Neural cell (in vitro differentiated cells): ENCODE data around the gene IL10RA. TPM values are rescaled to one million over a fixed set of nuclear protein-coding genes. Genes with fewer than 3 reads are reported as not detected.

ENCODE experiments used
- H2AFZ ChIP-seq: fragments of 200-600, 300-800 bp; sonication (generic), shearing (Covaris generic); 2 replicates; pipeline ENCODE4 v1.6.0; 2014; ENCODE audit warnings: low read depth, mild to moderate bottlenecking, antibody characterized with exemption, low read length, moderate library complexity
- H3F3A ChIP-seq: fragments of 200-600 bp; shearing (Covaris generic); 2 replicates; pipeline ENCODE4 v1.6.1; 2016; ENCODE audit warnings: mild to moderate bottlenecking, moderate library complexity, mixed read lengths, antibody characterized with exemption, low read length; ENCODE audit not compliant: insufficient read depth, poor library complexity, severe bottlenecking
- H3K27ac ChIP-seq: fragments of 200-600, 300-800 bp; sonication (generic), shearing (Covaris generic); 2 replicates; pipeline ENCODE4 v1.5.1; 2014; ENCODE audit warnings: mild to moderate bottlenecking, low read length, moderate library complexity
- H3K27me3 ChIP-seq: fragments of 300-800, 200-600 bp; sonication (generic), shearing (Covaris generic); 2 replicates; pipeline ENCODE4 v1.6.0; 2014; ENCODE audit warnings: mild to moderate bottlenecking, low read depth, low read length, moderate library complexity; ENCODE audit not compliant: insufficient read depth
- H3K36me3 ChIP-seq: fragments of 300-800, 200-600 bp; sonication (generic), shearing (Covaris generic); 2 replicates; pipeline ENCODE4 v1.5.1; 2014; ENCODE audit warnings: mild to moderate bottlenecking, antibody characterized with exemption, low read length, moderate library complexity; ENCODE audit not compliant: insufficient read depth
- H3K4me2 ChIP-seq: fragments of 300-800, 200-600 bp; sonication (generic), shearing (Covaris generic); 2 replicates; pipeline ENCODE4 v1.6.0; 2014; ENCODE audit warnings: mild to moderate bottlenecking, low read length
- H3K4me3 ChIP-seq: fragments of 300-800, 200-600 bp; sonication (generic), shearing (Covaris generic); 2 replicates; pipeline ENCODE4 v1.5.1; 2014; ENCODE audit warnings: mild to moderate bottlenecking, low read length, moderate library complexity
- H3K79me2 ChIP-seq: fragments of 200-600 bp; shearing (Covaris generic); replicated peaks from 2 replicates; pipeline ENCODE4 v1.6.0; 2014; ENCODE audit warnings: mild to moderate bottlenecking, low read length, moderate library complexity; ENCODE audit not compliant: insufficient read depth
- H3K9ac ChIP-seq: fragments of 300-800, 200-600 bp; sonication (generic), shearing (Covaris generic); 2 replicates; pipeline ENCODE4 v1.6.1; 2016; ENCODE audit warnings: mild to moderate bottlenecking, low read length, mixed read lengths
- H3K9me2 ChIP-seq: fragments of 200-600 bp; shearing (Covaris generic); 2 replicates; pipeline ENCODE4 v1.6.1; 2016; ENCODE audit warnings: mild to moderate bottlenecking, low read length, mixed read lengths; ENCODE audit not compliant: insufficient read depth
- H3K9me3 ChIP-seq: fragments of 200-600, 300-800 bp; sonication (generic), shearing (Covaris generic); 2 replicates; pipeline ENCODE4 v1.6.1; 2016; ENCODE audit warnings: mild to moderate bottlenecking, mixed run types, low read length, moderate library complexity, mixed read lengths
- H4K20me1 ChIP-seq: fragments of 200-600 bp; shearing (Covaris generic); 2 replicates; pipeline ENCODE4 v1.6.1; 2016; ENCODE audit warnings: mild to moderate bottlenecking, mixed run types; ENCODE audit not compliant: insufficient read depth
- CTCF ChIP-seq: fragments of 450-650 bp; IDR thresholded peaks from 2 replicates; pipeline ENCODE4 v1.5.1; 2014; ENCODE audit warnings: antibody characterized with exemption, mild to moderate bottlenecking, moderate library complexity; ENCODE audit not compliant: poor library complexity, severe bottlenecking
- EP300 ChIP-seq: fragments of 450-650 bp; conservative IDR thresholded peaks from 2 replicates; pipeline ENCODE4 v1.6.1; 2014; ENCODE audit warnings: antibody characterized with exemption, mild to moderate bottlenecking, moderate library complexity; ENCODE audit not compliant: poor library complexity, severe bottlenecking
- EZH2 ChIP-seq: fragments of 200-600, 300-800 bp; shearing (Covaris generic), sonication (generic); IDR thresholded peaks from 2 replicates; pipeline ENCODE4 v1.6.1; 2014; ENCODE audit warnings: antibody characterized with exemption, low read length, borderline replicate concordance, mild to moderate bottlenecking; ENCODE audit not compliant: insufficient read depth, poor library complexity, severe bottlenecking
- MXI1 ChIP-seq: fragments of 450-650 bp; conservative IDR thresholded peaks from 2 replicates; pipeline ENCODE4 v1.6.1; 2014; ENCODE audit warnings: antibody characterized with exemption, mild to moderate bottlenecking; ENCODE audit not compliant: poor library complexity, severe bottlenecking
- POLR2AphosphoS5 ChIP-seq: IDR thresholded peaks from 2 replicates; pipeline ENCODE4 v1.6.1; 2012
- RAD21 ChIP-seq: fragments of 450-650 bp; conservative IDR thresholded peaks from 2 replicates; pipeline ENCODE4 v1.6.1; 2014; ENCODE audit warnings: antibody characterized with exemption, mild to moderate bottlenecking, moderate library complexity
- REST ChIP-seq: IDR thresholded peaks from 2 replicates; pipeline ENCODE4 v1.6.1; 2012; ENCODE audit warnings: borderline replicate concordance
- SMC3 ChIP-seq: fragments of 450-650 bp; conservative IDR thresholded peaks from 2 replicates; pipeline ENCODE4 v1.6.1; 2014; ENCODE audit warnings: antibody characterized with exemption, mild to moderate bottlenecking, moderate library complexity; ENCODE audit not compliant: poor library complexity
- TAF1 ChIP-seq: IDR thresholded peaks from 2 replicates; pipeline ENCODE4 v1.6.1; 2012; ENCODE audit warnings: low read depth
- polyA plus RNA-seq: library from polyadenylated mRNA; depleted of rRNA; stranded (reverse); fragments of >200 nt; gene quantifications from 2 replicates; pipeline ENCODE4 v1.2.3, GENCODE V29; 2014

The IL10RA gene
- polyA plus RNA-seq, 1 donor from 2014 or later = 1.1 TPM

- H3K9me2 ChIP-seq = no peaks in the 10 kb centered on the region
- H4K20me1 ChIP-seq = no peaks in the 10 kb centered on the region
- H3K9me3 ChIP-seq = no peaks in the 10 kb centered on the region
- TF ChIP-seq SMC3 (no peak), TAF1 (no peak), EZH2 (no peak), REST (no peak), CTCF (no peak), RAD21 (no peak), POLR2AphosphoS5 (no peak), MXI1 (no peak), EP300 (no peak)
- no peak overlapping the region for H3K9ac ChIP-seq
- no peaks in the 10 kb centered on the region for H3K27me3 ChIP-seq
- H3F3A ChIP-seq = no peaks in the 10 kb centered on the region
- no peak overlapping the region for H3K4me2 ChIP-seq
- H3K36me3 ChIP-seq = no peaks in the 10 kb centered on the region
- no peaks in the 10 kb centered on the region for H3K79me2 ChIP-seq
- no peak overlapping the region for H3K4me3 ChIP-seq
- H3K27ac ChIP-seq = no peak overlapping the region
- H2AFZ ChIP-seq = no peak overlapping the region
These were observed 8.0 kb downstream of the IL10RA start for GRCh38 chr11:117993988-117994745.

- Histone ChIP-seq H3K4me3 (no peak overlapping the region), H3K4me2 (no peak overlapping the region), H4K20me1 (no peaks in the 10 kb centered on the region), H3K79me2 (no peaks in the 10 kb centered on the region), H3K9me3 (no peaks in the 10 kb centered on the region), H3F3A (no peaks in the 10 kb centered on the region), H3K27ac (no peak overlapping the region), H3K9me2 (no peaks in the 10 kb centered on the region), H2AFZ (no peak overlapping the region), H3K9ac (no peak overlapping the region), H3K36me3 (no peaks in the 10 kb centered on the region), H3K27me3 (no peaks in the 10 kb centered on the region)
- TF ChIP-seq RAD21 = no peak
These were observed 9.3 kb downstream of the IL10RA start for GRCh38 chr11:117995472-117995871.
